ENCODE results near the gene TLL2.

TLL2 gene

DNA sequence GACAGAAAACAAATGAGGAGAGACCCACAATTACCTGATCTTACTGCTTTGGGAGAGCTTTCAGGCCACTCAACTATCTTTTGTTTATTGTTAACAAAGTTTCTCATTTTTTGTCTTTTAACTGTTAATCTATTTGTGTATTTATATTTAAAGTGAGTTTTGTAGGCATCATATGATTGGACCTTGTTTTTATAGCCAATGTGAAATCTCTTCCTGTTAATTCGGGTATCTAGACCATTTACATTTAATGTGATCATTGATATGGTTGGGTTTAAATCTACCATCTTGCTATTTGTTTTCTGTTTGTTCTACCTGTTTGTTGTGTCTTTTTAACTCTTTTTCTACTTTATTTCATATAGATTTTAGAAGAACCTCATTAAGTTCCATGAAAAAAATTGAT lies 167.4 kb downstream of the TLL2 start:
- no peak for DNase-seq

DNA sequence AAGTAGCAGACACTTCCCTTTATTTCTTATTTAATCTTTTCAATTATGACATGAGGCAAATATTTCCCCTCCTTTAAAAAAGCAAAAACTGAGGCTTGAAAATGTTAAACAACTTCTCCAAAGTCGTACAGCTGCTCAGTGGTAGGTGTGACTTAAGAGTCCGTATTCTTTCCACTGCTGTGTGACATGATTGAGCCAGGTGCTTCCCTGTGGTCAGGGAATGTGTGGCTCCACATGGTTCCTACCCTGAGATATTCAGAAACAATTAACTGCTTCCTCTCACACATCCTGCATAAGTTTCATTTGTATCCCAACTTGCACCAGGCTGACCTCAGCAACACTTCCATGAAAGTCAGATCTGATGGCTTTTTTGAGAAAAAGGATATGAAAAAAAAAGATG lies 168.5 kb downstream of the TLL2 start:
- DNase-seq = no peak

DNA sequence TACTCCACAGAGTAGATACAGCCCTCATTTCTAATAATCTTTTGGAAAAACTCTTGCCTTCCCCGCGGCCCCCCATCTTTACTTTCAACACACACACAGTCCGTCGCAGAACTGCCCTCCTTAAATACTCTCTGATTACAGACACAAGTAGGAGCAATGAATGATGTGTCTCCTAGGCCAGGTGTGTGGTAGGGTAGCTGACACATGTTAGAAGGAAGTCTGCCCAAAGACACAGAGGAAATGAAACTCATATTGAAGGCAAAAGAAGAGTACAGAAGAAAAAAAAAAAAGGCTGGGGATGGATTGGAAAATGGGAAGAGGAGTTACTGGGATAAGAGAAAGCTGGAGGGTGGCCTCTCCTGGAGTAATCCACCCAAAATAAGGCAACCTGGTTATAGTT lies 169.5 kb downstream of the TLL2 start:
- DNase-seq = no peak

DNA sequence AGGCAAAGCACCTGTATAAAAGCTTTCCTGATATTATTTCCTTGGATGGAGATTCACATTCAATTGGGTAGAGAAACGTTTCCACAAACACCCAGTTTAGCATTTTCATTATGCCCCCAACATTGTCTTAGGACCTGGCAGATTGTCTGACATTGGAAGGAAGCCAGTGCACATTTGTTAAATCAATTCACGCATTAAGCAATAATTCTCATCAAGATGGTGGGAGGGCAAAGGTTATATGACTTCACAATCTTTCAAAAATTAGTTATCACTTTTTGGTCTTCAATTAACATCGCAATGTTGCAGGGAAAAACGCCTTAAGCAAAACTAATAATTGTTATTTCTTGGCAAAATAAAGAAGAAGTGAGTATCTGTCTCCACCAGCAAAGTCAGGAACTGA lies 171.3 kb downstream of the TLL2 start:
- DNase-seq = no peak

DNA sequence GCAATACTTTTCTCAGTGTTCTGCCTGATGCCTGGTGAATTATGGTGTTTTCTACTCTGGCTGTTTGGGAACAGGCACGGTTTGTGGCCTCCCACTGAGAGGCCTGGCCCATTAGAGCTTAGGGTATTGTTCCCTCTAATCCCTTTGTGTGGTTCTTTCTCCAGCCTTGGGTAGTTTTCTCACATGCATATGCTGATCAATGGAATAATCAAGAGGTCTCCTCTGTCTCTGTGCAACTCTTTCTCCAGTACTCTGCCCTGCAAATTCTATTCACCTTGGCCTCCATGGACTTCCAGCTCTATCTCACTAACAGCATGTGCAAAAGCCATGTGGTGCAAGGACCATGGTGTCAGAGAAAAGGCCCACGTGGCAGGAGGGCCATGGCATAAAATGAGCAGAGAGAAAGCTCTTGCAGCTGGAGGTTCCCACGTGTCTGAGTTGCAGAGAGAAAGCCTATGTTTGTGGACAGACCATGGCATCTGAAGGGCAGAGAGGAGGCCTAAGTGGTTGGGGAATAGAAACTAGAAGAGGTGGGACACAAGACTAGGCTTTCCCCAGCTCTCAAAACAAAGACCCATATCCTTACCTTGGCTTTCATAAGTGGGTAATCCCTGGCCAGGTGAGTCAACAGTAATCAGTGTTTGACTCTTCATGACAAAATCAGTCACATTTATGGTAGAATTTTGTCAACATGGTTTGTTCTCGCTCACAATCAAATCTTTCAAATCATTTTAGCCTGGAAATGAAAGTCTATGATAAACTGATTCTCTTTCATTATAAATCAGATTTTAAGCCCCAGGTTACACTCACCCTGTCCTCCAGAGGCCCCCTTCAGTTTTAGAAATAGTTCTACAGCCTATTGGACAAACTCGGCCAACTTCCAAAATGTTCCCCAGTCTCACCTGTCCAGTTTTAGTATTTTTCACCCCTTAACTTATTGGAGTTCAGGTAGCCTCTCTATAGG lies 172.2 kb downstream of the TLL2 start:
- no peak for DNase-seq

DNA sequence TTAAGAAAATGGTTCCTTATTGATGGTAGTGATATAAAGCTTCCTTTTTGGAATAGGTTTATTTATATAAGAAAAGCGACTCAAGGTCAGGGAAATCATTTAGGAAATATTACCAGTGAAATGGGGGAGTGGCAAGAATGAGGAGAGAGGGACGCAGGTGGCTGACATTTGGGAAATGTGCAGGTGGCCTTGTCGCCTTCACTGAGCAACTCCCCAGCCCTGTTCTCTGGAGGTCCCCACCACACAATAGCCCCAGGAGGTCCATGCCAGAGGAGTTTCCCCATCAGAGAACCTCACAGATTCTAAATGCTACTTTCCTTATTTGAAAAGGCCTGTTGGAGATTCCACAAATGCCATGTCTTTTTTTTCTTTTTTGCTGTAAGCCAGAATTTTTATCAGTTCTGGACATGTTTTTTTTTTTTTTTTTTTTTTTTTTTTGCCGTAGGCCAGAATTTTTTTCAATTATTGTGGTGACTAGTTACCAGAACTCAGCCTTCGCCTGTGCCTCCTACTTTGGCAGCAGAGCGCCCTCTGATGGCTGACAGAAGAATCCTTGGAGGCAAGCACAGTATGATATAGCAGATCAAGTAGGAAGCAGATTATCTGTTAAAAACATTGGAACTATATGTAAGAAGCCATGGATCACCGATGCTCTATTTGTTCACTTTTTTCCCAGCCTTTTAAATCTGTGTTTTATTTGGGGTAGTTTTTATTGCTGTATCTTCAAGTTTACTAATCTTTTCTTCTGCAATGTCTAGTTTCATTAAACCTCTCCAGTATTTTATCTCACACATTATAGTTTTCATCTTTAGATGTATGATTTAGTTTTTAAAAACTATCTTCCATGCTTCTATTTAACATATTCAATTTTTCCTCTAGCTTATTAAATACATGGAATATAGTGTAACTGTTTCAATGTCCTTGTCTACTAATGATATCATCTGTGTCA lies 173.5 kb downstream of the TLL2 start:
- DNase-seq = peak; percentile 40

DNA sequence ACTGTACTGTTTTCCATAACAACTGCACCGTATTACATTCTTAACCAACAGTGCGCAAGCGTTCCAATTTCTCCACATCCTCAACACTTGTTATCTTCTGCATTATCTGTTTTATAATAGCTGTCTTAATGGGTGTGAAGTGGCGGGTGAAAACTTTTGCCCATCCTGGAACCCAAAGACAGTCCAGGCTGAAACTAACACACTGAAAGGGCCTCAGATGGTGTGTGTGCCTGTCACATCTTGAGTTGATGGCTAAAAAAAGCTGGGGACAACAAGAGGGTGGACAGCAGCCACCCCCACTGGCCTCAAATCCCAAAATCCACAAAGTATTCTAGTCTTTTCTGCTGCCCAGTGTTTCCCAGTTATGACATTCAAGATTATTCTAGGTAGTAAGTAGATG lies 174.3 kb downstream of the TLL2 start:
- no peak for DNase-seq

DNA sequence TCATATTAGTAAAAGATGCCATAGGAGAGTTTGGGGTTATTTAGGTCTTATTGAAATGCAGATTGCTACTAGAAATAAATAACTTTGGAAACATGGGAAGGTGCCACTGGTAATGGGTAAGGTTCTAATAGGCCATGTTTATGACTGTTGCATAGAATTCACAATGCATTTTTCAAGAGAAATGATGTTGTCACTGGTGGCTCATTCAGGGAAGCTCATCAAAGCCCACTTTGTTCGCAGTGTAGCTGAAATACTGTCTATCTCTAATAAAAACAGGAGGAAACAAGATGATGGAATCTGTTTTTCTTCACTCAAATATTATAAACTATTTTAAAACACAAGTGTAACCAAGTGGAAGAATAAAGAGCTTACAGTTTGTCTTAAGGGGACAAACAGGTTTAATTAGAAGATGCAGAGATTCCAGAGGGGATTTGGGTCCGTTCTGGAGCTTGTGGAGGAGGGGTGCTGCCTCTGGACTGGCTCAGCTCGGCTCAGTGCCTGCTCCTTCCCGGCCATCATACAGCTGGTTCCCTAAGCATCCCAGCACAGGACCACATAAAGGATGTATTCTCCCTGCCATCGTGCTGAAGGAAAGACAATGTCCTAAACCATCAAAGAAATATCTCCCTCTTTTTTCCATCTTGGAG lies 175.3 kb downstream of the TLL2 start:
- DNase-seq = no peak

DNA sequence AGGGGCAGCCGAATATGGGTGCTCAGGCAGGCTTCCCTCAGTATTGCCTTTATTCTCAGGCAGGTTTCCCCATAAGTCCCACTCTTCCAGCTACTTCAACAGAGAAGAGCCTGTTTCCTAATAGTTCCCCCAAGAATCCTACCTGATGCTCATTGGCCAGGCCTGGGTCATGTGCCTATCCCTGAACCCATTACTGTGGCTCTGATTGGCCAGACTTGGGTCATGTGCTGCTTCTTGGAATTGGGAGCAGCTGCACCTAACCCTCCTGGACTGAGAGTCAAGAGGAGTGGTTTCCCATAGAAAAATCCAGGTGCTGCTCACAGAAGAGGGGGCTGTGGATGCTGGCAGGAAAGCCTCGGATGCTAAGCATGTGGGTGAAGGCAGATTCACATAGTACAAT lies 176.6 kb downstream of the TLL2 start:
- DNase-seq = no peak

DNA sequence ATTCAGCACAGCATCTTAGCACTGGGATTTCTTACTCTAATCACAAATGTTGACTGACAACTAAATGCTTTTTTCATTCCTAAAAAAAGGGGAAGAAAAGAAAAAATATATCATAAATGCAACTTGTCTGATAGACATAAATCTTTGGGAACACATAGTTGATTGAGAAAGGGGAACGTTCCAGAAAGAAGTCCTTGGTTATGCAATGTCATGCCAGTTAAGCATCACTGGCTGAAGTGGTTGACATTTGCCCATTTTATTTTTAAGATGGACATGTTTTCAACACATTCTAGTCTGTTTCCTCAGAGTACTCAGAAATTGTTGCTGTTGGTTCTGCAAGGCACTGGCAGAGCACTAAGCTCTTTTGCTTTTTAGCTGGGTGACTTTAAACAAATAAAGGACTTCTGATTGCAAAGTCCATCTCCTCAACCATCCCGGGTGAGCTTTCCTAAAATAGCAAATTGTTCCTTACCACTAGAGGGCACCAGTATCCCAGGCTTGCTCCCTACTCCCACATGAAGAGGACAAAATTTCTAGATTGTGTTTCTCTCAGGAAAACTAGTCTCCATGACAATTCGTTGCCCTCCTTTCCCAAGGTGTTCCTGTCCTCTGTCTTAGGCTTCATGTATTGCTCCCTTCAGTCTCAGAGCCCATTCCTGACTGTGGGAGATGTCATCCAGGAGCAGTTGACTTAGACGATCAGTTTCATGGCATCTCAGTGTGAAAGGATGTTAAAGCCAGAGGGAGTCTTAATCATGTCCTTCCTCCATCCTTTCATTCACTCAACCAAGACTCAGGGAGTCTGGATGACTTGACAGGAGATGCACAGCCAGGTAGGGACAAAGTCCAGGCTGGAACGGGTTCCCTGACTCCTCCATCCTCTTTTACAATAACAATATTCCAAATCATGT lies 178.9 kb downstream of the TLL2 start:
- DNase-seq = peak; percentile 22

DNA sequence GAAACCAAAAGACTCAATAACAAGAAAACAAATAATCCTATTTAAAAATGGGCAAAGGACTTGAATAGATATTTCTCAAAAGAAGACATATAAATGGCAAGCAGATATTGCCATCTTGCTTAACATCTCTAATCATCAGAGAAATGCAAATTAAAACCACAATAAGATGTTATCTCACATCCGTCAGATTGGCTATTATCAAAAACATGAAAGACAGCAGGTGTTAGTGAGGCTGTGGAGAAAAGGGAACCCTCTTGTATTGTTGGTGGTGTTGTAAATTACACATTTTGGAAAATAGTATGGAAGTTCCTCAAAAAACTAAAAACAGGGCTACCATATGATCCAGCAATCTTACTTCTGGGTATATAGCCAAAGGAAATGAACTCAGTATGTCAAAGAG lies 180.6 kb downstream of the TLL2 start:
- no peak for DNase-seq

DNA sequence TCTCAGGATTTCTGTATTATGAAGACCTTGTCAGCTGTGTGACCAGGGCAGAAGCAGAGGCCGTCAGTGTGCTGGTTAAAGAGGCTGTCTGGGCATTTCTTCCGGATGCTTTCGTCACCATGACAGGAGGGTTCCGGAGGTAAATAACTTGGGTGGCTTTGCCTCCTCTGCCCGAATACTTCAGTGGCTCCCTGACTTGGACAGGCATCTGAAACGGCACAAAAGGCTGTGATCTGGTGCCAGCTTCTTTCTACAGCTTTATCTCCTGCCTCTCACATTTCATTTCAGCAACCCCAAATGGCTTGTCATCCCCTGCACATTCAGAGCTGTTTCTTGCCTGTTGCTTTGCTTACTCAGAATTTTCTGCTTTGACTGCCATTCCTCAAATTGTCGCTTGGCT lies 186.3 kb downstream of the TLL2 start:
- DNase-seq = no peak

DNA sequence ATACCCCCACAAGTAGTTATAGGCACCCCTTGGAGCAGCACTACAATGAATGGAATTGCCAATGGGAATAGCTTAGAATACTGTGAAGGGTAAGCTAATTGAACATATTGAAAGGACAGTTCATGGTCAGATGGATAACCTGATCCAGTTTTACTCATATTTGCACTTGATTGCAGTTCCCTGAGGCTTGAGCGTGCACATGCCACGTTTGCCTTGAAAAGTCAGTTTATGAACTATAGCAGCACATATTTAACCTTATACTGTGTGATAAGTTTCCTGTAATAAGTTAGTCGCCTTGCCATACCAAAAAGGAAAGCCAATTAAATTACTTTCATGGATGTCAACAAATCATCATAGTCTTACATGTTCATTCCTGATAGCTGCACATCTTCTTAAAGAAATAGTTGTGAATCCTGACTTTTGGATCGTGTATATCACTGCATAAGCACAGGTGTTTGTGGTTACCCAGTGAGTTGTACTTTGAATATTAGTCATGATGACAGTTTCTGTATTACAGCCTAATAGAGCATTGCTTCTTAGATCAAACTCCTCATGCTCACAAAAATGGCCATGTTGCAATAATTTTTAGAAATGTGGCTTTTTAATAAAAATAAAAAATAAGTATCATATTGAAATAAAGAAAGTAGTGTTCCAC lies 187.9 kb downstream of the TLL2 start:
- DNase-seq = no peak

DNA sequence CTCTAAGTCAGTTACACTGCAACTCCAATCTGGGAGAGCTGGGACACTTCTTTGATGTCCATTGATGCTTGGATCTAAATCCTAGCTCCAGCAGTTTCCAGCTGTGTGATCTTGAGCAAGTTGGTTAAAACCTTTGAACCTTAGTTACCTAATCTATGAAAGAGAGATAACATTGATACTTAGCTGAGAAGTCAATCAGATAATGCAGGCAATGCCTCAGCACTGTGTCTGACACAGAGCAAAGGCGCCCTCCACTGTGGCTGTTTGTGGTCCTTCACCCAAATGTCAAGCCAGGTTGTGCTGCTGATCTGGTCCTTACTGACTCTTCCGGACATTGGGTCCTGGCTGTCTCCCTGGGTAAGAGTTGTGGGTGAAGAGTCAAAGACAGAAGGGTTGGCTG lies 189.3 kb downstream of the TLL2 start:
- no peak for DNase-seq

DNA sequence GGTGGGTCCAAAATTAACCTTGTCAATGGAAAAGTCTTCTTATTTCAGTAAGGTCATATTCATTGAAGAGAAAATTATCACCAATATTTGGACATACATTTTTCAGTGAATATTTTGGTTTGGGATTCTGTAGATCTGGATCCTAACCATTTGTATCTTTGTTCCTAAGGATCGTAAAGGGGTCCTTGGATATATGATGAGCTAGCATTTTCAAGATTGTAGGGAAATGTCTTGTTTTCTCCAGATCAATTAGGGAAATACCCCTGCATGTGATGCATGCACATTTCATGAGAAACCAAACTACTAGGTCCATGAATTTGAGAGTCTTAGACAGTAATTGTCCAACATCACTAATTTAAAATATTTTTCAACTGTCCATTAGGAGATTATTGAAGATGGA lies 191.5 kb downstream of the TLL2 start:
- DNase-seq = no peak

DNA sequence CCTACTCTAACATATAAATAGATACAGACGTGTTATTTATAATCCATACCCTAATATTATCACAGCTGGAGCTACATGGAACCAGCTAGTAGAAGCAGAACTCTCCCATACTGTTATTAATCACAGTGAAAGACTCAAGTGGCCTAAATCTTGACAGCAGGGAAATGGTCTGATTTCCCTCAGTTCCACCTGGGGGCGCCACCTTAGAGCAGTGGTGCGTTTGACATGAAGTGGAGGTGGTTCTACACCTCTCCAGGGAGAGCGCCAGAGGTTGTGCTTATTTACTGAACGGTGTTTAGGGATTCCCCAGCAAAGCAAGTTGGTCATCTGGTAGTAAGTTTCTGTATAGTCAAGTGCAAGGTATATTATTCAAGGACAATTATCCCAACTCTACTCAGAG lies 191.9 kb downstream of the TLL2 start:
- peak; percentile 81 for DNase-seq

DNA sequence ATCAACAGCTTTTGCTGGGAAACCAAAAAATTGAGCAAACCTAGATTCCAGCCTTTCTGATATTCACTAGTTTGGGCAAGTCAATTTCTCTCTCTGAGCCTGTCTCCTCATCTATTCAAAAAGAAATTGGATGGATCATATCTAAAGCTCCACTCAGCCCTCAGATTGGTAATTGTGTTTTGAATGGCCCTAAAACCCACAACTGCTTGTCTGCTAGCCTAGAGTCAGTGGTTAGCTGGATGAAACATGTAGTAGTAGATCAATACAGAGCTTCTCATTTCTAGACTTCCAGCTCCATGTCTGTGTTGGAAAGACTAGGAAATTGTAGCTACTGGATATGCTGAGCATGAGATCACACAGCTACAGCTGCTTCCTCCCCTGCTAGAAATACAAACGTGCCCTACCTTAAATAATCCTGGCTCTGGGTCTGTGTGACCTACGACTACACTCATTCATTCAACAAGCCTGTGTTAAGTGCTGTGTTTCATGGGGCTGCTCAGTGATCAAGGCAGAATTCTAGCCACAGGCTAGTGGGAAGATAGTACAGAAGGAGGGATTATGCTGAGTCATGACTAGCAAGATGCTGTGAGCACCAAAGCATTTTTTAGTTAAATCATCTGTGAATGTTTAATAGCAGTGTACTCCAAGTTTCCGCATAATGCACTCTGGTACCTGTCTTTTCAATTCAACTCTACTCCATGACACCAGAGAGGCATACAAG lies 193.8 kb downstream of the TLL2 start:
- DNase-seq = peak; percentile 19

DNA sequence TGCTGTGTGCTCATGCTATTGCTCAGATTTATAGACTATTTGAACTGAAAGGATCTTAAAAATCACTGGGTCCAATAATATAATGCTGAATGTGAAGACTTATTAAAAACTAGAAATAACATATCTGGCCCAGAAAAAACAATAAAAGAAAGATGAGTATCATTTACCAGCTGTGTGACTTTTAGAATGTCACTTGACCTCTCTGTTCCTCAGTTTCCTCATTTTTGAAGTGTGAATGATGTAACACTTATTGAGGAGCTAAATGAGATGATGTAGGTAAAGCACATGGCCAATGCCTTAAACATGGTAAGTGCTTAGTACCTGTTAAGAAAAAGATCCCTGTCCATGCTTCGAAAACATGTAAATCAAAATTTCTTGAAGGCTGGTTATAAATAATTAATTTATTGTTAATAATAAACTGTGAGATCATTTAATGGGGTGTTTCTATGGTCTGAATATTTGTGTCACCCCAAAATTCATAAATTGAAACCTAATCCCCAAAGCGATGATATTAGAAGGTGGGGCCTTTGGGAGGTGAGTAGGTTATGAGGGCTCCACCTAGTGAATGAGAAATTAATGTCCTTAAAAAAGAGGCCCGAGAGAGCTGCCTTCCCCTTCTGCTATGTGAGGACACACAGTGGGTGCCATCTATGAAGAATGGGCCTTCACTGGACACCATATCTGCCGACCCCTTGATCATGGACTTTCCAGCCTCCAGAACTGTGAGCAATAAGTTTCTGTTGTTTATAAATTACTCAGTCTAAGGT lies 196.5 kb downstream of the TLL2 start:
- DNase-seq = no peak
